CD14-positive monocyte (primary cell): ENCODE measurements around the gene PZP. TPM values are rescaled to one million over a fixed set of nuclear protein-coding genes. Genes with fewer than 3 reads are reported as not detected.

Experiments used
- DNase-seq, 3 donors: peaks; one replicate each; pipeline ENCODE4 v3.0.0-alpha.2; 2011 to 2022
- H2AFZ ChIP-seq: 2 replicates; pipeline ENCODE4 v1.6.0; 2012; ENCODE audit warnings: mild to moderate bottlenecking, low read depth, low read length, inconsistent platforms; ENCODE audit not compliant: insufficient read depth, poor library complexity, severe bottlenecking
- H3K27ac ChIP-seq, 2 donors: 1 replicate in 1 of 2; 2 replicates in 1 of 2; pipeline ENCODE4 v1.5.1; 2012 to 2013; ENCODE audit warnings: low read length in 2 of 2, control low read depth in 1 of 2, inconsistent platforms in 1 of 2, low read depth in 1 of 2, mild to moderate bottlenecking in 1 of 2
- H3K27me3 ChIP-seq, 2 donors: one replicate each; pipeline versions ENCODE4 v1.6.0 to v1.6.1; 2011 to 2013; ENCODE audit warnings: low read length in 2 of 2; ENCODE audit not compliant: control insufficient read depth in 2 of 2, insufficient read depth in 2 of 2
- H3K36me3 ChIP-seq, 2 donors: replicated peaks in 1 of 2; 1 replicate in 1 of 2; 2 replicates in 1 of 2; pipeline versions ENCODE4 v1.5.1 to v1.6.1; 2012 to 2013; ENCODE audit warnings: low read length in 2 of 2, control low read depth in 1 of 2, inconsistent platforms in 1 of 2, mild to moderate bottlenecking in 1 of 2; ENCODE audit not compliant: insufficient read depth in 2 of 2, control insufficient read depth in 1 of 2
- H3K4me1 ChIP-seq, 2 donors: 1 replicate in 1 of 2; 2 replicates in 1 of 2; pipeline versions ENCODE4 v1.5.1 to v1.6.1; 2012 to 2013; ENCODE audit warnings: low read length in 2 of 2, control low read depth in 1 of 2, inconsistent platforms in 1 of 2, mild to moderate bottlenecking in 1 of 2, moderate library complexity in 1 of 2; ENCODE audit not compliant: insufficient read depth in 2 of 2, control insufficient read depth in 1 of 2
- H3K4me2 ChIP-seq: replicated peaks from 2 replicates; pipeline ENCODE3; 2012; ENCODE audit warnings: low read length, moderate library complexity, mild to moderate bottlenecking; ENCODE audit not compliant: poor library complexity, severe bottlenecking; ENCODE audit errors: extremely low read depth
- H3K4me3 ChIP-seq, 3 experiments: fragments of 200-600 bp in 1 of 3; sonication (generic) in 1 of 3; replicated peaks in 1 of 3; 1 replicate in 2 of 3; 2 replicates in 1 of 3; pipeline ENCODE4 v1.5.1; 2011 to 2013; ENCODE audit warnings: low read length in 3 of 3, mild to moderate bottlenecking in 3 of 3, control low read depth in 2 of 3, low read depth in 2 of 3, inconsistent platforms in 1 of 3, moderate library complexity in 1 of 3
- H3K79me2 ChIP-seq: 2 replicates; pipeline ENCODE4 v1.6.0; 2012; ENCODE audit warnings: mild to moderate bottlenecking, control low read depth, inconsistent platforms, low read length, moderate library complexity; ENCODE audit not compliant: insufficient read depth
- H3K9ac ChIP-seq: 2 replicates; pipeline ENCODE4 v1.6.0; 2017; ENCODE audit warnings: low read length, mild to moderate bottlenecking; ENCODE audit not compliant: insufficient read depth, poor library complexity, severe bottlenecking
- H3K9me3 ChIP-seq, 2 donors: replicated peaks in 1 of 2; 1 replicate in 1 of 2; 2 replicates in 1 of 2; pipeline versions ENCODE4 v1.5.1 to v1.6.1; 2012 to 2013; ENCODE audit warnings: low read length in 2 of 2, control low read depth in 1 of 2; ENCODE audit not compliant: control insufficient read depth in 1 of 2, insufficient read depth in 1 of 2
- H4K20me1 ChIP-seq: 2 replicates; pipeline ENCODE4 v1.6.0; 2012; ENCODE audit warnings: mild to moderate bottlenecking, low read length, control low read depth, moderate library complexity; ENCODE audit not compliant: insufficient read depth
- H3K27ac Mint-ChIP-seq, 7 donors: one replicate each; pipeline ENCODE4 v1.8.0; 2020; ENCODE audit warnings: mild to moderate bottlenecking in 7 of 7, mixed read lengths in 7 of 7, moderate library complexity in 6 of 7, inconsistent platforms in 2 of 7
- H3K27me3 Mint-ChIP-seq, 3 donors: one replicate each; pipeline ENCODE4 v1.8.0; 2021 to 2022; ENCODE audit warnings: low read depth in 3 of 3, mild to moderate bottlenecking in 3 of 3, mixed read lengths in 3 of 3, moderate library complexity in 3 of 3, inconsistent platforms in 1 of 3
- H3K36me3 Mint-ChIP-seq, 2 donors: one replicate each; pipeline ENCODE4 v1.8.0; 2020; ENCODE audit warnings: mixed read lengths in 2 of 2, inconsistent platforms in 1 of 2, mild to moderate bottlenecking in 1 of 2
- H3K4me1 Mint-ChIP-seq: one replicate; pipeline ENCODE4 v1.8.0; 2020; ENCODE audit warnings: mild to moderate bottlenecking, mixed read lengths
- H3K4me3 Mint-ChIP-seq, 2 donors: one replicate each; pipeline ENCODE4 v1.8.0; 2020; ENCODE audit warnings: mild to moderate bottlenecking in 2 of 2, mixed read lengths in 2 of 2, moderate library complexity in 1 of 2
- H3K9me3 Mint-ChIP-seq, 7 donors: one replicate each; pipeline ENCODE4 v1.8.0; 2020 to 2022; ENCODE audit warnings: mixed read lengths in 7 of 7, mild to moderate bottlenecking in 6 of 7, moderate library complexity in 6 of 7, inconsistent platforms in 2 of 7
- CTCF ChIP-seq: fragments of 200-600 bp; IDR thresholded peaks from one replicate; pipeline ENCODE4 v1.8.0; 2022; ENCODE audit warnings: antibody characterized with exemption, mild to moderate bottlenecking
- WGBS: methylation state at CpG from one replicate; pipeline ENCODE4 v1.1.5; 2013; ENCODE audit warnings: missing lambda C conversion rate; ENCODE audit not compliant: insufficient coverage; 5-methylcytosine and 5-hydroxymethylcytosine counted together
- intact Hi-C, 2 donors: fragments of 100-400 bp; cut with micrococcal nuclease; formaldehyde crosslinking; loops; one replicate each; pipeline versions ENCODE4 v1.15.0 to v1.15.1; 2023
- polyA plus RNA-seq, 3 donors: library from polyadenylated mRNA; depleted of rRNA in 1 of 3; unstranded in 2 of 3; stranded (reverse) in 1 of 3; fragments of 300-500 nt in 2 of 3; fragments of >200 nt in 1 of 3; fragmentation: Illumina TruSeq in 2 of 3; gene quantifications; 1 replicate in 2 of 3; 2 replicates in 1 of 3; pipeline ENCODE4 v1.2.3, GENCODE V29; 2012 to 2021

PZP gene
- polyA plus RNA-seq, 3 donors: not detected

- no peak overlapping the region for H3K4me3 ChIP-seq
- no peak for DNase-seq
- no peaks in the 10 kb centered on the region for H3K4me1 Mint-ChIP-seq
- 96% methylated on average over 3 of the region's 3 CpGs for WGBS
- H3K9ac ChIP-seq: no peak overlapping the region
- H3K36me3 Mint-ChIP-seq: no peaks in the 10 kb centered on the region
- intact Hi-C loops: no loop called here
- H3K36me3 ChIP-seq: no peaks in the 10 kb centered on the region
- peaks cover 0 to 3% (median 2%) of the 10 kb centered on the region in 3 donors for H3K27me3 Mint-ChIP-seq
- H3K27ac ChIP-seq: no peak overlapping the region
- peaks cover 0 to 12% (median 5%) of the 10 kb centered on the region in 7 donors for H3K9me3 Mint-ChIP-seq
- no peaks in the 10 kb centered on the region for H3K9me3 ChIP-seq
- no peak overlapping the region for H3K27ac Mint-ChIP-seq
- H2AFZ ChIP-seq: no peak overlapping the region
- no peaks in the 10 kb centered on the region for H4K20me1 ChIP-seq
- no peak overlapping the region for H3K4me3 Mint-ChIP-seq
- no peaks in the 10 kb centered on the region for H3K4me1 ChIP-seq
- no peak for TF ChIP-seq CTCF
- no peak overlapping the region for H3K4me2 ChIP-seq
- H3K27me3 ChIP-seq: no peaks in the 10 kb centered on the region
- no peaks in the 10 kb centered on the region for H3K79me2 ChIP-seq
Measured at GRCh38 chr12:9184276-9184675, 23.9 kb downstream of the PZP start.

- Mint-ChIP-seq H3K27ac (no peak overlapping the region), H3K9me3 (peaks cover 0 to 6% (median 2%) of the 10 kb centered on the region in 7 donors), H3K27me3 (peaks cover 0 to 3% (median 2%) of the 10 kb centered on the region in 3 donors), H3K4me1 (no peaks in the 10 kb centered on the region), H3K36me3 (no peaks in the 10 kb centered on the region), H3K4me3 (no peak overlapping the region)
- Histone ChIP-seq H4K20me1 (no peaks in the 10 kb centered on the region), H3K9ac (no peak overlapping the region), H3K79me2 (no peaks in the 10 kb centered on the region), H3K36me3 (no peaks in the 10 kb centered on the region), H3K4me3 (no peak overlapping the region), H3K27ac (no peak overlapping the region), H2AFZ (no peak overlapping the region), H3K9me3 (no peaks in the 10 kb centered on the region), H3K4me2 (no peak overlapping the region), H3K4me1 (no peaks in the 10 kb centered on the region), H3K27me3 (no peaks in the 10 kb centered on the region)
- WGBS: 92% methylated on average over 2 of the region's 4 CpGs
- DNase-seq: no peak
- TF ChIP-seq CTCF: no peak
- intact Hi-C loops: no loop called here
Measured at GRCh38 chr12:9180810-9181209, 27.4 kb downstream of the PZP start.
